OCI-LY1 (cell line): ENCODE data around the gene ICA1.

Source experiments
- CTCF ChIP-seq: fragments of 200-600 bp; sonication (generic), shearing (Covaris generic); IDR thresholded peaks from 2 replicates; pipeline ENCODE4 v1.5.1; 2017; ENCODE audit warnings: mild to moderate bottlenecking, antibody characterized with exemption, low read length, moderate library complexity, mixed read lengths
- EZH2 ChIP-seq: fragments of 200-600 bp; sonication (generic), shearing (Covaris generic); IDR thresholded peaks from 2 replicates; pipeline ENCODE4 v1.8.0; 2017; ENCODE audit warnings: borderline replicate concordance, mixed run types, mild to moderate bottlenecking, antibody characterized with exemption, low read length, moderate library complexity, mixed read lengths

GRCh38 chr7:8161364-8161828, 100.6 kb downstream of the ICA1 start:
- TF ChIP-seq CTCF (no peak), EZH2 (no peak)
